Adrenal gland (tissue), 12 donors: Measurements from ENCODE around the gene PDE6B. TPM values are rescaled to one million over a fixed set of nuclear protein-coding genes. Genes with fewer than 3 reads are reported as not detected.
"Not testable (repeated sequence)": the region's sequence is repeated elsewhere in the genome, so short reads cannot be mapped to it uniquely, and the experiment has no call there.

Experiments used
- DNase-seq, 7 donors: peaks; one replicate each; pipeline ENCODE4 v3.0.0-alpha.2; 2019 to 2020
- H3K27ac ChIP-seq, 5 donors: fragments of 200-600 bp; sonication (generic) in 4 of 5; 1 replicate in 3 of 5; 2 replicates in 2 of 5; pipeline versions ENCODE4 v1.5.1 to v1.8.0; 2016 to 2020; ENCODE audit warnings: mild to moderate bottlenecking in 1 of 5
- H3K27me3 ChIP-seq: fragments of 200-600 bp; 2 replicates; pipeline ENCODE4 v1.8.0; 2021
- H3K36me3 ChIP-seq, 2 donors: fragments of 200-600 bp; replicated peaks in 1 of 2; 1 replicate in 1 of 2; 2 replicates in 1 of 2; pipeline versions ENCODE4 v1.5.1 to v1.8.0; 2018 to 2022
- H3K4me1 ChIP-seq, 2 donors: fragments of 200-600 bp; replicated peaks in 1 of 2; 1 replicate in 1 of 2; 2 replicates in 1 of 2; pipeline versions ENCODE4 v1.5.1 to v1.8.0; 2018 to 2021
- H3K4me3 ChIP-seq, 4 donors: fragments of 200-600 bp; sonication (generic) in 3 of 4; one replicate each; pipeline ENCODE4 v1.5.1; 2016 to 2018
- H3K9me3 ChIP-seq, 3 donors: fragments of 200-600 bp; sonication (generic) in 1 of 3; replicated peaks in 1 of 3; 1 replicate in 2 of 3; 2 replicates in 1 of 3; pipeline versions ENCODE4 v1.5.1 to v1.8.0; 2016 to 2021
- CTCF ChIP-seq, 6 experiments: fragments of 450-650 bp in 4 of 6; fragments of 200-600 bp in 2 of 6; sonication (generic) in 1 of 6; IDR thresholded peaks; 1 replicate in 5 of 6; 2 replicates in 1 of 6; pipeline versions ENCODE4 v1.5.1 to v1.8.0; 2016 to 2021; ENCODE audit warnings: antibody characterized with exemption in 6 of 6, mild to moderate bottlenecking in 2 of 6, moderate library complexity in 1 of 6
- POLR2A ChIP-seq, 2 donors: fragments of 450-650 bp; IDR thresholded peaks; one replicate each; pipeline ENCODE4 v1.6.1; 2017; ENCODE audit warnings: antibody characterized with exemption in 2 of 2, mild to moderate bottlenecking in 2 of 2, moderate library complexity in 1 of 2
- WGBS, 4 donors: extraction: QIAGEN DNeasy Blood & Tissue Kit in 2 of 4; methylation state at CpG; one replicate each; pipeline versions ENCODE4 v1.1.5 to v1.1.7; 2013 to 2017; 5-methylcytosine and 5-hydroxymethylcytosine counted together
- intact Hi-C, 2 donors: fragments of 100-400 bp; cut with DNase I; formaldehyde crosslinking; loops; one replicate each; pipeline versions ENCODE4 v1.14.1 to v1.15.0; 2022 to 2023
- polyA plus RNA-seq, 3 donors: library from polyadenylated mRNA; stranded (reverse); fragments of 200-250 nt in 2 of 3; fragments of 350-450 nt in 1 of 3; fragmentation: Illumina TruSeq in 1 of 3; extraction: RNeasy Lipid Tissue Mini Kit (QIAGEN cat#74804) in 1 of 3; gene quantifications; one replicate each; pipeline ENCODE4 v1.2.3, GENCODE V29; 2013 to 2014
- total RNA-seq, 9 donors: library from RNA; depleted of rRNA in 4 of 9; stranded (reverse); fragments of >200 nt in 4 of 9; fragments of 120-200 nt in 1 of 9; fragmentation: NEBNext Ultra II Directional in 1 of 9; extraction: Animal tissue kit (Norgen Biotek cat#: 25700) in 1 of 9; gene quantifications; one replicate each; pipeline versions ENCODE4 v1.1.0 to v1.2.4, GENCODE V29; 2013 to 2023
- donor health status: healthy with polysubstance abuse.
- donor health status: Bipolar disorder and iron deficiency.
- donor health status: DM: yes; HTN: yes; CAD: no.
- donor health status: DM: no; HTN: no; CAD: no.
- donor health status: DM: no; HTN: no; CAD: no.
- donor health status: DM: yes; HTN: yes; CAD: no.

The PDE6B gene
- total and polyA plus RNA-seq, 12 donors, result 0.68 to 26.6 (median 1.9) TPM; not detected in 2

GRCh38 chr4:634599-634985, 9.2 kb downstream of the PDE6B start:
- Histone ChIP-seq H3K4me3 (no peak overlapping the region), H3K27ac (no peak overlapping the region), H3K27me3 (peaks cover 9% of the 10 kb centered on the region), H3K9me3 (no peaks in the 10 kb centered on the region), H3K36me3 (no peaks in the 10 kb centered on the region), H3K4me1 (no peaks in the 10 kb centered on the region)
- intact Hi-C loops, result no loop called here
- WGBS, 4 donors, result 71 to 83% (median 78%) methylated on average over 14 to 23 of the region's 23 CpGs
- no peak for DNase-seq
- TF ChIP-seq CTCF (IDR thresholded peaks at IDR 0.05) (no peak), POLR2A (IDR thresholded peaks at IDR 0.05) (no peak)

GRCh38 chr4:635066-635835, 9.9 kb downstream of the PDE6B start:
- H3K9me3 ChIP-seq, H3K27ac ChIP-seq, intact Hi-C loops, H3K36me3 ChIP-seq, H3K4me3 ChIP-seq, H3K4me1 ChIP-seq, DNase-seq, H3K27me3 ChIP-seq: not testable (repeated sequence)
- WGBS, 4 donors, result 86 to 91% (median 89%) methylated on average over 28 to 46 of the region's 46 CpGs

- no peak for DNase-seq
- TF ChIP-seq POLR2A (IDR thresholded peaks at IDR 0.05), result no peak
- no peak for TF ChIP-seq CTCF (IDR thresholded peaks at IDR 0.05)
- Histone ChIP-seq H3K4me3 (no peak overlapping the region), H3K36me3 (no peaks in the 10 kb centered on the region), H3K27me3 (peaks cover 9% of the 10 kb centered on the region), H3K9me3 (no peaks in the 10 kb centered on the region), H3K4me1 (no peaks in the 10 kb centered on the region), H3K27ac (no peak overlapping the region)
- WGBS, 4 donors, result 78 to 93% (median 85%) methylated on average over 13 to 22 of the region's 22 CpGs
- intact Hi-C loops, result no loop called here
These were observed 10.7 kb downstream of the PDE6B start for GRCh38 chr4:635851-636627.

GRCh38 chr4:636628-637159, 11.3 kb downstream of the PDE6B start:
- intact Hi-C loops, result no loop called here
- Histone ChIP-seq H3K36me3 (no peaks in the 10 kb centered on the region), H3K4me3 (no peak overlapping the region), H3K9me3 (no peaks in the 10 kb centered on the region), H3K27ac (no peak overlapping the region), H3K4me1 (no peaks in the 10 kb centered on the region), H3K27me3 (peaks cover 9% of the 10 kb centered on the region)
- WGBS, 4 donors, result 38 to 70% (median 59%) methylated on average over 5 to 13 of the region's 13 CpGs
- DNase-seq, result no peak
- TF ChIP-seq POLR2A (IDR thresholded peaks at IDR 0.05), result no peak

GRCh38 chr4:637536-638280, 12.3 kb downstream of the PDE6B start:
- intact Hi-C loops, result no loop called here
- Histone ChIP-seq H3K36me3 (no peaks in the 10 kb centered on the region), H3K9me3 (no peaks in the 10 kb centered on the region), H3K27me3 (peaks cover 9% of the 10 kb centered on the region), H3K4me1 (no peaks in the 10 kb centered on the region), H3K27ac (no peak overlapping the region), H3K4me3 (no peak overlapping the region)
- TF ChIP-seq POLR2A (IDR thresholded peaks at IDR 0.05), result no peak
- no peak for TF ChIP-seq CTCF (IDR thresholded peaks at IDR 0.05)
- DNase-seq, result no peak
- WGBS, 4 donors, result 67 to 70% (median 69%) methylated on average over 19 to 32 of the region's 32 CpGs

- intact Hi-C loops, H3K27ac ChIP-seq, DNase-seq, H3K4me3 ChIP-seq, H3K36me3 ChIP-seq, H3K4me1 ChIP-seq, H3K27me3 ChIP-seq, H3K9me3 ChIP-seq: not testable (repeated sequence)
- 71 to 88% (median 81%) methylated on average over 6 of the region's 6 CpGs for WGBS, 4 donors
These were observed 17.0 kb downstream of the PDE6B start for GRCh38 chr4:642366-642765.
